ENCODE measurements around the gene CHST11.

Gene CHST11

GRCh38 chr12:104709692-104710435, 253.1 kb downstream of the CHST11 start:
- TF ChIP-seq ZFX (IDR thresholded peaks at IDR 0.05; ENCODE audit: borderline replicate concordance) = no peak
- no peak for TF ChIP-seq CTCF (IDR thresholded peaks at IDR 0.05)
- H3K27ac ChIP-seq = no peak overlapping the region

GRCh38 chr12:104710940-104711689, 254.4 kb downstream of the CHST11 start:
- H3K27ac ChIP-seq = no peak overlapping the region
- no peak for TF ChIP-seq ZFX (IDR thresholded peaks at IDR 0.05; ENCODE audit: borderline replicate concordance)
- TF ChIP-seq CTCF (IDR thresholded peaks at IDR 0.05) = no peak

GRCh38 chr12:104712477-104712876, 255.7 kb downstream of the CHST11 start:
- TF ChIP-seq CTCF (IDR thresholded peaks at IDR 0.05) (no peak), ZFX (IDR thresholded peaks at IDR 0.05; ENCODE audit: borderline replicate concordance) (no peak)
- H3K27ac ChIP-seq = no peak overlapping the region

- TF ChIP-seq CTCF (IDR thresholded peaks at IDR 0.05) = no peak
- no peak for TF ChIP-seq ZFX (IDR thresholded peaks at IDR 0.05; ENCODE audit: borderline replicate concordance)
- H3K27ac ChIP-seq = no peak overlapping the region
Measured at GRCh38 chr12:104712968-104713367, 256.2 kb downstream of the CHST11 start.

GRCh38 chr12:104713444-104713843, 256.7 kb downstream of the CHST11 start:
- H3K27ac ChIP-seq = no peak overlapping the region
- no peak for TF ChIP-seq ZFX (IDR thresholded peaks at IDR 0.05; ENCODE audit: borderline replicate concordance)

- TF ChIP-seq CTCF (IDR thresholded peaks at IDR 0.05) (no peak), ZFX (IDR thresholded peaks at IDR 0.05; ENCODE audit: borderline replicate concordance) (no peak)
Measured at GRCh38 chr12:104714369-104714768, 257.6 kb downstream of the CHST11 start.

GRCh38 chr12:104716172-104716571, 259.4 kb downstream of the CHST11 start:
- no peak overlapping the region for H3K27ac ChIP-seq
- no peak for TF ChIP-seq ZFX (IDR thresholded peaks at IDR 0.05; ENCODE audit: borderline replicate concordance)
- TF ChIP-seq CTCF (IDR thresholded peaks at IDR 0.05) = no peak

More at GRCh38 chr12:104714369-104714768, 257.6 kb downstream of the CHST11 start:
- H3K27ac ChIP-seq = no peak overlapping the region

Measured in 22Rv1 (cell line).